Liver (tissue), 9 donors: Measurements from ENCODE around the gene ATAT1. TPM values are rescaled to one million over a fixed set of nuclear protein-coding genes. Genes with fewer than 3 reads are reported as not detected.

Experiments
- DNase-seq: peaks from one replicate; pipeline ENCODE4 v3.0.0-alpha.2; 2017; ENCODE audit warnings: low spot score
- H3K27ac ChIP-seq, 2 donors: one replicate each; pipeline ENCODE4 v1.7.0; 2013; ENCODE audit warnings: inconsistent platforms in 2 of 2, low read length in 2 of 2, control low read depth in 1 of 2, low read depth in 1 of 2, mild to moderate bottlenecking in 1 of 2
- H3K27me3 ChIP-seq, 4 donors: one replicate each; pipeline versions ENCODE4 v1.6.1 to v1.7.0; 2013; ENCODE audit warnings: low read length in 3 of 4, inconsistent platforms in 1 of 4, mild to moderate bottlenecking in 1 of 4, moderate library complexity in 1 of 4; ENCODE audit not compliant: control insufficient read depth in 4 of 4, insufficient read depth in 4 of 4
- H3K36me3 ChIP-seq, 4 donors: one replicate each; pipeline versions ENCODE4 v1.6.1 to v1.7.0; 2013; ENCODE audit warnings: low read length in 3 of 4, mild to moderate bottlenecking in 3 of 4, low read depth in 1 of 4, moderate library complexity in 1 of 4; ENCODE audit not compliant: control insufficient read depth in 4 of 4, insufficient read depth in 3 of 4
- H3K4me1 ChIP-seq, 4 donors: one replicate each; pipeline versions ENCODE4 v1.6.1 to v1.7.0; 2013; ENCODE audit warnings: low read length in 3 of 4, mild to moderate bottlenecking in 3 of 4, moderate library complexity in 1 of 4; ENCODE audit not compliant: control insufficient read depth in 4 of 4, insufficient read depth in 4 of 4
- H3K4me3 ChIP-seq, 3 donors: one replicate each; pipeline versions ENCODE4 v1.6.1 to v1.7.0; 2013; ENCODE audit warnings: low read length in 3 of 3, control low read depth in 1 of 3, low read depth in 1 of 3, mild to moderate bottlenecking in 1 of 3
- H3K9ac ChIP-seq, 2 donors: one replicate each; pipeline ENCODE4 v1.7.0; 2013; ENCODE audit warnings: low read length in 2 of 2, mild to moderate bottlenecking in 2 of 2, moderate library complexity in 2 of 2, control low read depth in 1 of 2, low read depth in 1 of 2
- H3K9me3 ChIP-seq, 4 donors: one replicate each; pipeline versions ENCODE4 v1.6.1 to v1.7.0; 2013; ENCODE audit warnings: low read length in 3 of 4; ENCODE audit not compliant: control insufficient read depth in 4 of 4
- ATF3 ChIP-seq: IDR thresholded peaks from 2 replicates; pipeline ENCODE4 v1.6.1; 2016; ENCODE audit warnings: antibody characterized with exemption
- CTCF ChIP-seq: fragments of 150-350 bp; IDR thresholded peaks from 2 replicates; pipeline ENCODE4 v1.5.1; 2017; ENCODE audit warnings: improper control_type of control experiment, low read depth, low read length; ENCODE audit not compliant: missing input control
- EGR1 ChIP-seq, 2 donors: IDR thresholded peaks; 2 replicates each; pipeline ENCODE4 v1.6.1; 2016 to 2018; ENCODE audit warnings: antibody characterized with exemption in 2 of 2, low read depth in 2 of 2
- FOXA2 ChIP-seq: IDR thresholded peaks from 2 replicates; pipeline ENCODE4 v1.6.1; 2016; ENCODE audit warnings: antibody characterized with exemption
- GABPA ChIP-seq, 2 donors: IDR thresholded peaks in 1 of 2; conservative IDR thresholded peaks in 1 of 2; 2 replicates each; pipeline ENCODE4 v1.6.1; 2016; ENCODE audit warnings: antibody characterized with exemption in 2 of 2, mild to moderate bottlenecking in 1 of 2, moderate library complexity in 1 of 2
- HNF4A ChIP-seq, 2 donors: conservative IDR thresholded peaks; 2 replicates each; pipeline ENCODE4 v1.6.1; 2016; ENCODE audit warnings: antibody characterized with exemption in 2 of 2, mild to moderate bottlenecking in 2 of 2
- MAX ChIP-seq: IDR thresholded peaks from 2 replicates; pipeline ENCODE4 v1.6.1; 2016; ENCODE audit warnings: antibody characterized with exemption
- REST ChIP-seq: IDR thresholded peaks from 2 replicates; pipeline ENCODE4 v1.6.1; 2016; ENCODE audit warnings: antibody characterized with exemption, mild to moderate bottlenecking
- RXRA ChIP-seq, 2 donors: IDR thresholded peaks; 2 replicates each; pipeline ENCODE4 v1.6.1; 2017 to 2018; ENCODE audit warnings: antibody characterized with exemption in 2 of 2, mild to moderate bottlenecking in 1 of 2
- SP1 ChIP-seq: IDR thresholded peaks from 2 replicates; pipeline ENCODE4 v1.6.1; 2018; ENCODE audit warnings: antibody characterized with exemption, mild to moderate bottlenecking
- TAF1 ChIP-seq: conservative IDR thresholded peaks from 2 replicates; pipeline ENCODE4 v1.6.1; 2016; ENCODE audit warnings: antibody characterized with exemption, mild to moderate bottlenecking
- YY1 ChIP-seq: IDR thresholded peaks from 2 replicates; pipeline ENCODE4 v1.6.1; 2016; ENCODE audit warnings: antibody characterized with exemption, mild to moderate bottlenecking
- ZBTB33 ChIP-seq: IDR thresholded peaks from 2 replicates; pipeline ENCODE4 v1.6.1; 2016; ENCODE audit warnings: antibody characterized with exemption
- WGBS: extraction: QIAGEN DNeasy Blood & Tissue Kit; methylation state at CpG from one replicate; pipeline ENCODE4 v1.1.7; 2013; 5-methylcytosine and 5-hydroxymethylcytosine counted together
- polyA plus RNA-seq, 2 donors: library from polyadenylated mRNA; stranded (reverse) in 1 of 2; unstranded in 1 of 2; fragments of 200-250 nt in 1 of 2; fragments of >200 nt in 1 of 2; fragmentation: Nextera tagmentation in 1 of 2; extraction: Ambion mirVana in 1 of 2; gene quantifications; one replicate each; pipeline versions ENCODE4 v1.2.1 to v1.2.3, GENCODE V29; 2013 to 2015
- total RNA-seq, 2 donors: library from RNA; depleted of rRNA; stranded (reverse); fragments of >200 nt; gene quantifications; one replicate each; pipeline ENCODE4 v1.2.3, GENCODE V29; 2014
- donor health status: healthy.
- donor health status: healthy.
- donor health status: healthy.
- donor health status: healthy.
- donor health status: healthy.

ATAT1 gene
- total and polyA plus RNA-seq, 4 donors = 2.1 to 5.4 (median 3.0) TPM

- Histone ChIP-seq H3K36me3 (peaks cover 0 to 3% (median 0%) of the 10 kb centered on the region in 4 donors), H3K9ac (no peak overlapping the region), H3K4me3 (no peak overlapping the region), H3K9me3 (no peaks in the 10 kb centered on the region), H3K4me1 (peaks cover 2 to 23% (median 21%) of the 10 kb centered on the region in 4 donors), H3K27me3 (no peaks in the 10 kb centered on the region), H3K27ac (no peak overlapping the region)
- WGBS = 83% methylated on average over 5 of the region's 5 CpGs
- DNase-seq = no peak
- TF ChIP-seq GABPA (IDR thresholded peaks at IDR 0.05 in 1 of 2, conservative IDR thresholded peaks at IDR 0.05 in 1 of 2) = no peak
- no peak for TF ChIP-seq RXRA (IDR thresholded peaks at IDR 0.05)
- TF ChIP-seq ZBTB33 = no peak
- no peak for TF ChIP-seq MAX
- no peak for TF ChIP-seq EGR1 (IDR thresholded peaks at IDR 0.05; ENCODE audit: low read depth in 2 of 2)
- no peak for TF ChIP-seq YY1
- TF ChIP-seq SP1 = no peak
- no peak for TF ChIP-seq TAF1
- no peak for TF ChIP-seq HNF4A (conservative IDR thresholded peaks at IDR 0.05)
- TF ChIP-seq CTCF = no peak
Observed at GRCh38 chr6:30644769-30645168, 18.1 kb downstream of the ATAT1 start.

GRCh38 chr6:30645989-30646388 lies 19.3 kb downstream of the ATAT1 start:
- no peak overlapping the region for H3K27ac ChIP-seq
- H3K36me3 ChIP-seq = peaks cover 0 to 5% (median 1%) of the 10 kb centered on the region in 4 donors
- TF ChIP-seq FOXA2 = no peak
- no peak for TF ChIP-seq REST
- TF ChIP-seq HNF4A (conservative IDR thresholded peaks at IDR 0.05) = no peak
- no peak for TF ChIP-seq EGR1 (IDR thresholded peaks at IDR 0.05; ENCODE audit: low read depth in 2 of 2)
- TF ChIP-seq ATF3 = no peak
- WGBS = 83% methylated on average over 1 of the region's 1 CpG
- peaks cover 2 to 22% (median 20%) of the 10 kb centered on the region in 4 donors for H3K4me1 ChIP-seq
- H3K27me3 ChIP-seq = no peaks in the 10 kb centered on the region
- H3K9me3 ChIP-seq = no peaks in the 10 kb centered on the region
- no peak overlapping the region for H3K4me3 ChIP-seq
- DNase-seq = no peak
- H3K9ac ChIP-seq = no peak overlapping the region
